Ishikawa (cell line): ENCODE data around the gene CTNNB1.

Source experiments
- CEBPB ChIP-seq: IDR thresholded peaks from 2 replicates; pipeline ENCODE4 v1.6.1; 2012
- CREB1 ChIP-seq: IDR thresholded peaks from 2 replicates; pipeline ENCODE4 v1.6.1; 2012; ENCODE audit warnings: low read depth
- EGR1 ChIP-seq: IDR thresholded peaks from 2 replicates; pipeline ENCODE4 v1.6.1; 2012
- EP300 ChIP-seq: IDR thresholded peaks from 2 replicates; pipeline ENCODE4 v1.6.1; 2012; ENCODE audit warnings: borderline replicate concordance
- FOXM1 ChIP-seq: IDR thresholded peaks from 2 replicates; pipeline ENCODE4 v1.6.1; 2012; ENCODE audit warnings: low read depth, borderline replicate concordance
- NFIC ChIP-seq: IDR thresholded peaks from 2 replicates; pipeline ENCODE4 v1.6.1; 2012
- RAD21 ChIP-seq: IDR thresholded peaks from 2 replicates; pipeline ENCODE4 v1.6.1; 2012; ENCODE audit warnings: low read depth
- TAF1 ChIP-seq: IDR thresholded peaks from 2 replicates; pipeline ENCODE4 v1.6.1; 2012; ENCODE audit warnings: low read depth, mild to moderate bottlenecking
- TCF12 ChIP-seq: IDR thresholded peaks from 2 replicates; pipeline ENCODE4 v1.6.1; 2012; ENCODE audit warnings: low read depth
- TEAD4 ChIP-seq: IDR thresholded peaks from 2 replicates; pipeline ENCODE4 v1.6.1; 2012
- YY1 ChIP-seq: IDR thresholded peaks from 2 replicates; pipeline ENCODE4 v1.6.1; 2012; ENCODE audit warnings: low read depth
- ZBTB7A ChIP-seq: IDR thresholded peaks from 2 replicates; pipeline ENCODE4 v1.6.1; 2012; ENCODE audit warnings: low read depth
- TF ChIP-seq, protein P1 (sequence below): IDR thresholded peaks from 2 replicates; pipeline ENCODE4 v1.6.1; 2012; ENCODE audit warnings: low read depth, mild to moderate bottlenecking
- TF ChIP-seq, protein P2 (sequence below): IDR thresholded peaks from 2 replicates; pipeline ENCODE4 v1.6.1; 2012
- TF ChIP-seq, protein P3 (sequence below): IDR thresholded peaks from 2 replicates; pipeline ENCODE4 v1.6.1; 2012

Gene CTNNB1

DNA sequence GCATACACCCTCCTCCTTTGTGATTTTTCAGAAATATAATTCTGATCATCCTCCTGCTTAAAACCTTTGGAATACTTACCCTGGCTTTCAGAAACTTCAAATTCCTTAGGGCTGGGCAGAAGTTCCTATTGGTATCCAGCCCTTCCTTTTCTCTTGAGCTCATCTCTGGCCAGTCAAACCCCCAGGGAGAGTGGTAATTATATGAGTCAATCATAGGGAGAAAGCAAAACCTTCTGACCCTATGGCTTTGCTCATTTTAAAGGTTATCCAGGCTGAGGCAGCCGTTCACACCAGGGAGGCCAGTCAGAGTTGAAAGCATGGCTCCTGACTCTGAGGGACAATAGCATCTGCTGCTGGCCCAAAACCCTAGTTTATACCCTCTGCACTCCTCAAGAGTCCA is 23.9 kb upstream of the CTNNB1 start:
- no peak for TF ChIP-seq EGR1
- no peak for TF ChIP-seq TAF1
- TF ChIP-seq, protein P1, sequence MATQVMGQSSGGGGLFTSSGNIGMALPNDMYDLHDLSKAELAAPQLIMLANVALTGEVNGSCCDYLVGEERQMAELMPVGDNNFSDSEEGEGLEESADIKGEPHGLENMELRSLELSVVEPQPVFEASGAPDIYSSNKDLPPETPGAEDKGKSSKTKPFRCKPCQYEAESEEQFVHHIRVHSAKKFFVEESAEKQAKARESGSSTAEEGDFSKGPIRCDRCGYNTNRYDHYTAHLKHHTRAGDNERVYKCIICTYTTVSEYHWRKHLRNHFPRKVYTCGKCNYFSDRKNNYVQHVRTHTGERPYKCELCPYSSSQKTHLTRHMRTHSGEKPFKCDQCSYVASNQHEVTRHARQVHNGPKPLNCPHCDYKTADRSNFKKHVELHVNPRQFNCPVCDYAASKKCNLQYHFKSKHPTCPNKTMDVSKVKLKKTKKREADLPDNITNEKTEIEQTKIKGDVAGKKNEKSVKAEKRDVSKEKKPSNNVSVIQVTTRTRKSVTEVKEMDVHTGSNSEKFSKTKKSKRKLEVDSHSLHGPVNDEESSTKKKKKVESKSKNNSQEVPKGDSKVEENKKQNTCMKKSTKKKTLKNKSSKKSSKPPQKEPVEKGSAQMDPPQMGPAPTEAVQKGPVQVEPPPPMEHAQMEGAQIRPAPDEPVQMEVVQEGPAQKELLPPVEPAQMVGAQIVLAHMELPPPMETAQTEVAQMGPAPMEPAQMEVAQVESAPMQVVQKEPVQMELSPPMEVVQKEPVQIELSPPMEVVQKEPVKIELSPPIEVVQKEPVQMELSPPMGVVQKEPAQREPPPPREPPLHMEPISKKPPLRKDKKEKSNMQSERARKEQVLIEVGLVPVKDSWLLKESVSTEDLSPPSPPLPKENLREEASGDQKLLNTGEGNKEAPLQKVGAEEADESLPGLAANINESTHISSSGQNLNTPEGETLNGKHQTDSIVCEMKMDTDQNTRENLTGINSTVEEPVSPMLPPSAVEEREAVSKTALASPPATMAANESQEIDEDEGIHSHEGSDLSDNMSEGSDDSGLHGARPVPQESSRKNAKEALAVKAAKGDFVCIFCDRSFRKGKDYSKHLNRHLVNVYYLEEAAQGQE: no peak
- no peak for TF ChIP-seq FOXM1
- TF ChIP-seq NFIC: no peak
- no peak for TF ChIP-seq RAD21
- TF ChIP-seq TEAD4: no peak
- no peak for TF ChIP-seq ZBTB7A
- TF ChIP-seq, protein P2, sequence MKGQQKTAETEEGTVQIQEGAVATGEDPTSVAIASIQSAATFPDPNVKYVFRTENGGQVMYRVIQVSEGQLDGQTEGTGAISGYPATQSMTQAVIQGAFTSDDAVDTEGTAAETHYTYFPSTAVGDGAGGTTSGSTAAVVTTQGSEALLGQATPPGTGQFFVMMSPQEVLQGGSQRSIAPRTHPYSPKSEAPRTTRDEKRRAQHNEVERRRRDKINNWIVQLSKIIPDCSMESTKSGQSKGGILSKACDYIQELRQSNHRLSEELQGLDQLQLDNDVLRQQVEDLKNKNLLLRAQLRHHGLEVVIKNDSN: no peak
- TF ChIP-seq YY1: no peak
- no peak for TF ChIP-seq TCF12
- TF ChIP-seq CREB1: no peak
- TF ChIP-seq, protein P3, sequence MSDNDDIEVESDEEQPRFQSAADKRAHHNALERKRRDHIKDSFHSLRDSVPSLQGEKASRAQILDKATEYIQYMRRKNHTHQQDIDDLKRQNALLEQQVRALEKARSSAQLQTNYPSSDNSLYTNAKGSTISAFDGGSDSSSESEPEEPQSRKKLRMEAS: no peak
- TF ChIP-seq EP300: no peak
- TF ChIP-seq CEBPB: no peak

DNA sequence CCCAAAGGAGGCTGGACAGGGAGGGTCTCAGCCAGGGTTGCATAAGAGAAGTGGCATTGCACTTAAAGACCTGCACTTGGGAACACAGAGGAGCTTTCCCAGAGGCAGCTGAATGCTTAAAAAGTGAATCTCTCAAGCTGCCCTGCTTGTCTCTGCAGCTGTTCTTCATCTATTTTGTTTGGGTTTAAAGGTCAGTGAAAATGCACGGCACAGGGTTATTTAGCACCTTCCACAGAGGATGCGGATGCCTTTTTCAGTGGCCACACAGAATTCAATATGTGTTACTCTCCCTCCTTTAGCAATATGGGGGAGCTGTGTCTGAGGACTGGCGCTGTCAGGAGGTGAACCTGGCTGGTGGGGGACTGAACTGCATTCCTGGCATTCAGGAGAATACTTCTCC is 22.7 kb upstream of the CTNNB1 start:
- no peak for TF ChIP-seq RAD21
- TF ChIP-seq TAF1: no peak
- no peak for TF ChIP-seq YY1
- TF ChIP-seq, protein P1: no peak
- no peak for TF ChIP-seq TEAD4
- TF ChIP-seq NFIC: no peak
- no peak for TF ChIP-seq CEBPB
- TF ChIP-seq, protein P3: no peak
- TF ChIP-seq EP300: no peak
- TF ChIP-seq, protein P2: no peak
- no peak for TF ChIP-seq FOXM1
- no peak for TF ChIP-seq ZBTB7A
- TF ChIP-seq EGR1: no peak
- no peak for TF ChIP-seq TCF12
- no peak for TF ChIP-seq CREB1

DNA sequence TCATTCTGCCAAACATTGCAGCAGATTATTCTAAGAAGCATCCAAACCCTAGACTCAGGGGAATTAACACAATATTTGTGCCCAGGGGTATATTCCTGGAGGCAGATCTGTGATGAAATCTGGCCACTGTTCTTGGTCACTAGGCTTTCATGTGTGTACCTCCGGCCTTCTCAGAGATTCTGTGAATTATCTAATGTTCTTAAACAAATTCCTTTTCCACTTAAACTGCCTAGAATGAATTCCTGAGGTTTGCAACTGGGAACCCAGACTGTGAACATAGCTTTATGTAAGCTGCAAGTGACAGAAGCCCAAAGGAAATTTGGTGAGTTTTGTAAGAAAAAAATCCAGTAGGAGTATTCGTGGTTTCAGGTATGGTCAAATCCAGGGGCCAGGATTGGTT is 20.7 kb upstream of the CTNNB1 start:
- no peak for TF ChIP-seq TCF12
- TF ChIP-seq FOXM1: no peak
- TF ChIP-seq, protein P3: no peak
- no peak for TF ChIP-seq TEAD4
- TF ChIP-seq, protein P1: no peak
- TF ChIP-seq CEBPB: no peak
- TF ChIP-seq NFIC: no peak
- no peak for TF ChIP-seq EP300
- no peak for TF ChIP-seq EGR1
- no peak for TF ChIP-seq ZBTB7A
- TF ChIP-seq TAF1: no peak
- TF ChIP-seq RAD21: no peak
- TF ChIP-seq, protein P2: no peak

DNA sequence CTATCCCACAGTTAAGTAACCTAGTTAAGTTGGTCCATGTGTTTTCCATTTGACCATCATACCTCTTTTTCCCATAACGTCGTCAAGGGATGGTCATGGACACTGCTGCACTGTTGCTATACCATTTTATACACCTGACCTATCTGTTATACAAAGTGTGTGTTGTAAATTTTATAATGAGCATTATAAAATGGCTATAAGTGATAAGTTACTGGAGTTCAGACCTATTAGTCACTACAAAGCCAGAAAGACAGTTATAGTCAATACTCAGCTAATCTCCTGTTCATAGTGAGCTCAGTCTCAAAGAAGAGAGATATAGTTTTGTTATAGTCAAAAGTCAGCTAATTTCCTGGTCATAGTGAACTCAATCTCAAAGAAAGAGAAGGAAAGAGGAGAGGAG is 18.9 kb upstream of the CTNNB1 start:
- no peak for TF ChIP-seq EGR1
- TF ChIP-seq, protein P3: no peak
- TF ChIP-seq TEAD4: no peak
- no peak for TF ChIP-seq CREB1
- TF ChIP-seq RAD21: no peak
- no peak for TF ChIP-seq CEBPB
- no peak for TF ChIP-seq NFIC
- TF ChIP-seq FOXM1: no peak
- TF ChIP-seq ZBTB7A: no peak
- TF ChIP-seq, protein P1: no peak
- TF ChIP-seq YY1: no peak
